Measurements from ENCODE around the gene NRXN3.

The NRXN3 gene

DNA sequence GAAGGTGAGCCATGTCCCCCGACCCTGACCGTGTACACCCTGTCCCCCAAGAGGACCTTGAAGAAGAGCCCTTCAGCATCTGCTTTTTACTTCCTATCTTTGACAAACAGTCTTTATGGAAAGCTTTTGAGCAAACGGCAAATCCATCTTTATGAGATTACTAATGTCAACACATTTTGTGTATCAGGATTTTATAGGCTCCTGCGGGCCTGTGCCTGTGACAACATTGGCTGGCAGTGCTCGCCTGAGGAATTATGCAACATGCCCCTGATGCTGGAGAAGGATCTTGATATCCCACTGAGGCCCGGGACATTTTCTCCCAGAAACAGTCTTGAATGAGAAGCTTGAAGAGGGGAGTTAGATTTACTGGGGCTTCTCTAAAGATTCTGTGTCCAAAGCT, 416.5 kb downstream of the NRXN3 start:
- no peak for DNase-seq (ENCODE audit: low read depth)

DNA sequence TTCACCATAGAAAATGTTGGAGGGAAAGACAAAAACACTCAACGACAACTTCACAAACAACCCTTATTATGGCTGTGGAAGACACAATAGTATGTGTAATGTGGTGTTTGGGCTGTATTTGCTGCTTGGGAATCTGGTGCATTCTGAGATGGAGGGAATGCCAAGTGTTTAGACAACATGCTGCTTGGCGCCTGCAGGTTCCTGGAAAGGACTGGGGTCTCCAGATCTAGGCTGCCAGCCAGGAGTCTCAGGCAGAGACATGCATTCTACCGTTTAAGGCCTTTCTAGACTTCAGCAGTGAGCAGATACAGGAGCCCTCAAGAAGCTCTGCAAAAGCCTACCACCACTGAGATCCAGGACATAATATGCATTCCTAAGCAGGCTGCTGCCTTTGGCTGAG, 418.7 kb downstream of the NRXN3 start:
- DNase-seq (ENCODE audit: low read depth): no peak

DNA sequence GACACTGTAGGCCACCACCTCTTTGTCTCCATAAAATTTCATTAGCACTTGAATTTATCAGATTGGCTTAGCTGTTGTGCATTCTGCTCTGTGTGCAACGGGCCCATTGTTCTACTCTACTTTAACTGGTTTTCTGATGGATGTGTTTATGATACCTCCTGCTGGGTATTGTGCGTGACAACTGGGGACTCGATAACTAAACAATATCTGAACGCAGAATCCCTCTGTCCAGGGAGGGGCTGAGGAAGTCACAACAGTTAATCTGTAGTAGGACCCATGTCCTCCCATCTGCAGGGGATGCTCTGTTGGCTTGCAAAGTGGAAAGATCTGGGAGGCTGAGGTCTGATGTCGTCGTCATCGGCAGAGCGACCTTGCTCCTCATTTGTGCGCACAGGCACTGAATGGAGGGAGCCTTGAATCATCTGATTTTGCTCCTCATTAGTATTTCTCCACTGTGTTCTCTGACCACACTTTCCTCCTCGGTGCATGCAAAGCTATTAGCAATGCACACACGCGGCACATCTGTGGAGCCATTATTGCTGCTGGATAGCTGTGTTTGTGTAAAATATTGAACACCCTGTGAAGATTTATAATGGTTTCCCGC, 422.5 kb downstream of the NRXN3 start:
- DNase-seq (ENCODE audit: low read depth): no peak

DNA sequence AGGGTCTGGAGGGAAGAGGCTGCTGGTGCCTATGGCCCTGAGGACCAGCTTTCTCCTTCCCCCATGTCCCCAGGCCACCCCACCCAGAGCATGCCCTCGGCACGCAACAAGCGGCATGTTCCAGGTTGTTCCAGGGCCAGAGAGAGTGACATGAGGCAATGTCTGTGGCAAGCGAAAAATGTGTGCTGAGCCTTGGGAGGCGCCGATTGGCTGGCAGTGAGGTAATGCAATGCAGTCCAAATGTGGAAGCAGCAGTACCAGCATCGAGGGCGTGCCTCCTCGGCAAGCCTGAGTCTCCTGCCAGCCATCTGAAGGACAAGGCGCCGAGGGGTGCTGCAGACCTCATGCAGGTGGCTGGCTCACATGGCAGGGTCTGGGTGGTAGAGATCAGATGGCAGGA, 423.8 kb downstream of the NRXN3 start:
- DNase-seq (ENCODE audit: low read depth): no peak

DNA sequence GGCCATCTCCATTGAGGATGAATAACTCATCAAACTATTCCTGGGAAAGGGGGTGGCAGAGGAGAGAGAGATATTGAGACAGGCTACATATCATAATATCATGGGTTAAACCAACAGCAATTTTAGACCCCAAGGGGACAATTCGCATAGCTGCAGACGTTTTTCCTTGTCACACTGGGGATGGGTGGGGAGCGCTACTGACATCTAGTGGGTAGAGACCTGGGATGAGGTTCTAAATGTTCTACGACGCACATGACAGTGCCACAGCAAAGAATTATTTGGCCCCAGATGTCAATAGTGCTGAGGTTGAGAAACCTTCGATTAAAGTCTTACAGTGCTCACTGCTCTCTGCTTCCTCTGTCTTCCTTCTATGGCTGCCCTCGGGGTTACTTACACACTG, 425.6 kb downstream of the NRXN3 start:
- no peak for DNase-seq (ENCODE audit: low read depth)

DNA sequence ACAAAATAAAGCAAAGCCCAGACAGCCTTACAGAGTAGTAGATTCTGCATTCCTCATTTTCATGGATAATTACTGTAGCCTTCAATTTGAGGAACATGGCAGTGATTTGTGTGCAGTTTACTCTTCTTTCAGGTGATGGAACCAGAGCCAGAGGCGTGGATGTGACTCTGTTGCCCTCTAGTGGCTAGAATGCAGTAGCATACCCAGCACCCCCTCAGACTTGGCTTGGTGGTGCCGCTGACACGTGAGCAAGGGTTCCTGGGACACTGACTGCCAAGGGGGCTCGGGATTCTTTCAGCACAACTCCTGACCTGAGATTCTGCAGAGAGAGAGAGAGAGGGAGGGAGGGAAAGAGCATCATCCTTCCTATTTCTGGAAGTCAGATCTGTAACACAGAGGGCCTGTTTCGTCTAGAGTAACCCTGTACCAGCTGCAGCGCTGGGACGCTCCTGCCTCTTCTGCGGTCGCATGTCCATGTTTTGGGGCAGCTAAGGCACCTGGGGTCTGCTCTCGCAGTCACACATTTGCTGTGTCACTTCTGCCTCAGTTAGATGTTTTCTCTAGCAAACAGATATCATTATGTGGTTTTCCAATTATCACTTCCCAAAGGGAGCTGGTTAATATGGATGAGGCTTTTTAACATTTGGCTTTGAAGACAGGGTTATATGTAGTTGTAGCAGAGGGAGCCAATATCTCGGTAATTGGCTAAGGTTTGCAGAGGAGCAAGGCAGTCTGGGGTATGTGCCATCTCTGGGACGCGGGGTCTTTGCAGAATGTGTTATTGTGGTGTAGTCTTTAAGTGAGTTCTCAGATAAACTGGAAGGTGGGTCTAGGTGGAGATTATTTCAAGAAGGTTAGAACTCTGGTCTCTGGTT, 428.1 kb downstream of the NRXN3 start:
- DNase-seq (ENCODE audit: low read depth): no peak

DNA sequence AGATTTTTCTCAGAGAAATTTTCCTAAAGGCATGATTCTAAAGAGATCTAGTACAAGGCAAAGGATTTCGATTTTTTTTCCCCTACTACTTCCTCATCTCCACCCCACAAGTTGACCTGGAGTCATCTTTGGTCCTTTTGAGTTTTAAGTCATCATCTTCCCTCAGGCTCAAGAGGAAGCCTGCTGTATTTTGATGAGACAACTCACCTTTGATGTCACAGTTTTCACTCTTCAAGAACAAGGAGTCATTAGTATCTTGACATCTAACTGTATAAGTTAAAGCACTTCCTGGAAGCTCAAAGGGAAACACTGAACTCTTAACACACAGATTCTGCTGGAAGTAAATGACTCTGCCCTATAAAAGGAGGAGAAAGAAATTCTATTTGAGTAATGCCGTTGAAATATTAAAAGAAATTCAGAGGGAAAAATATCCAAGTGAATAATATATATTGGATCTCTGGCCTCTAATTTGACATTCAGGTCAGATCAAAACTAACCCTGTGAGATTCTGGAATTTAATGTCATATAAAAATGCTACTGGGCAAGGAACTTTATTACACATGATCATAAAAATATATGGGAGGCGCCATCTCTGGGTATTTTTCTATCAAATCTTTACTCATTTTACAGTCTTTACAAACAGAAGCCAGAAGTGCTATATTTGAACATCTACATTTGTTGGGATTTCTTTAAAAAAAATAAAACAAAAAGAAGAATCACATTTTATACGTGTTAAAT, 435.0 kb downstream of the NRXN3 start:
- no peak for DNase-seq (ENCODE audit: low read depth)

DNA sequence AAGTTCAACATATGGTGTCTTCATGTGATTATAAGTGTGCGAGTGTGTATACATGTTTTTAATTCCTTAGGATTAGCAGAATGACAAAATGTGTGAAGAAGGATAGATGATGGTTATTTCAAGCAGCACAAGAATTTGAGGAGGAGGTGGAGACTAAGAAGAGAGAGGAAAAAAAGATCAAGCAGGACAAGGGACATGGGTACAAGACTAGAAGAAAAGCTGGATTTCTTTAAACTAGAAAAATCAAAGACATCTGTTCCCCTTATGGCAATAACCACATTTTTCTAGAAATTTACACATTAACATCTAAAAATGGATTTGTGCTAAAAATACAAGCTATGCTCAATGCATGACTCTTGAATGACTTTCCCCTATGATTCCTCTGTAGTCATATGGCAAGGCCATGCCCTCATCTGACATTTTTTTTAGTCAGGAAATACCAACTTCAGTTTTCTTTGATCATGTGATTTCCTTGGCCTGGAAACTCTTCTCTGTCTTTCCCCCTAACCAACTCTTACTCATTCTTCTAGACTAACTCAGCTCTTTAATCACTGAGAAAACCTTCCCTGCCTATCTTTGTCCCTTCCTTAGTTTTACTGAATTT, 435.8 kb downstream of the NRXN3 start:
- peak; percentile 90 for DNase-seq (ENCODE audit: low read depth)

DNA sequence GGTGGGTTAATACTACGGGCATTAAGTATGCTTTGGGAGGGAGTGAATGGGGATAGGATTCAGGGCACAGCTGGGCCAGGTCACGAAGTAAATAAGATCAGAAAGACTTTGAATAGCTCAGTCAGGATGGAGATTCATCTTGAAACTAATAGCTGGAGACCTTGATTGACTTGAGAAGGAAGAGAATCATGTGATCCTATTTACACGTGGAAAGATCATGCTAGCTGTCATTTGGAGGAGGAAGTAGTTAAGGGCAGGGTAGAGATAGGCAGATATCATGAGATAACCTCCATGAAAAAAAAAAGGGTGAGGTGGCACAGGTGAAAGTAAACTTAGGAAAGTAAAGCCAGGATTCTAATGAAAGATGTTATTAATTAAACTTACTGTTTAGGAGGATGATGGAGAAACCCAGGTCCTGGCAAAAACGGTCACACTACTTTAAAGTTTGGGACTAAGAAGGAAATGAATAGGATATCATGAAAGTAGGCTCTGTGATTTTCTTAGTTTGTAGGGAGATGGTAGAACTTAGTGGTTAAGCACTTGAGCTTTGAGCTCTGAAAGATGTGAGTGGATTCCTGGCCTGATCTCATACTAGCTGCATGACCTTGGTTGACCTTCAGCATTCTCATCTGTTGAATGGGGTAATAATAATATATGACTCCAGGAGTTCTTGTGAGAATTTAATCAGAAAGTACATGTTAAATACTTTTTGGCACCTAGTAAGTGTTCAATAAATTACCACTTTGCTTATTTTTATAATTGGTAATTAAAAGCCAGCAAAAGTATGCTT, 439.0 kb downstream of the NRXN3 start:
- no peak for DNase-seq (ENCODE audit: low read depth)

DNA sequence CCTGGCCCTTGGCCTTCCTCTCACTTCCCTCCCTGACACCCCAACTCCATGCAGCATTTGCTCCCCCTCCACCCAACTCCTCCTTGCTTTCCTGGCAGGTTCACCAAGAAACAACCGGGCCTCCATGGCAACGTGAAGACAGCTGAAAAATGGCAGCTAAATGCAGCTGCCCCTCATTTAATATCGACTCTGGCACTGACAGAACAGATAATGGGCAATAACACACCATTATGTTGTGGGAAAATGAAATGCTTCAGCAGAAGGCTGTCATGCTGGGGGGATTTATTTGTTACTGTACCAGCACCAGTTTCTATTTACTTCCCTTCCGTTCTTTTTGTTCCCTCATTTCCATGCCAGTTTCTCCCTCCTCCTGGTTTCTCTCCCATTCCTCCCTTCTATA, 440.8 kb downstream of the NRXN3 start:
- no peak for DNase-seq (ENCODE audit: low read depth)

DNA sequence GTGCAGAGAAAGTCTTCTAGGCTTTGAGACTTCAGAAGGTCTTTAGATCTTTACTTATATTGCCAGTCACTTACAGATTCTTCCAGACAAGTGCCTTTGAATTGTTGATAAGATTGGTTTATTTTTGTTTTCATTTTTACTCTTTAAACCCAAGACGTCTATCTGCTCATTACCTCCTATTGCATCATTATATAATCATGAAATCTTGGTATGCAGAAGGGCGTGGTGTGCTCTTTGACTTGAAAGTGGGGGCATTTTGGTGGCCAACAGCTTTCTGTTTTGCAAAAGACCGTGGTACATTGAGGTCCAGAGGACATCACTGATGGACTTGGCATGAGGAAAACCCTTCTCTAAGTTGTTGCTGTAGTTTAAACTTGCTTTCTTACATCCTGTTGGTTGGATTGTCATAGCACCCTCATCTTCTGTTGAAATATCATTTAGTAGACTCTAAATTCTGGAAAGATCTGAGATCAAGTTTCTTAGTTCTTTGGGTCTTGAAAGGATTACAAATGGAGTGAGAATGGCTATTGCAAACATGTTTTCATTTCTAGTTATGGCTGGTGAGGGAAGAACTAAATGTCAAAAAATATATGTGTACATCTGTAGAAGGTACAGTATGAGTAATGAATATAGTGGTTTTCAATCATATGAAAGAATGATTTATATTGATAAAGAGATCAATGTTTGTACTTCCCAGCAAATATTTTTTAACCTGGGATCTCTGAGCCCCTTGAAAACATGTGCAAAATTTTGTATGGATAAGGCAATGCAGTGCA, 441.8 kb downstream of the NRXN3 start:
- no peak for DNase-seq (ENCODE audit: low read depth)

DNA sequence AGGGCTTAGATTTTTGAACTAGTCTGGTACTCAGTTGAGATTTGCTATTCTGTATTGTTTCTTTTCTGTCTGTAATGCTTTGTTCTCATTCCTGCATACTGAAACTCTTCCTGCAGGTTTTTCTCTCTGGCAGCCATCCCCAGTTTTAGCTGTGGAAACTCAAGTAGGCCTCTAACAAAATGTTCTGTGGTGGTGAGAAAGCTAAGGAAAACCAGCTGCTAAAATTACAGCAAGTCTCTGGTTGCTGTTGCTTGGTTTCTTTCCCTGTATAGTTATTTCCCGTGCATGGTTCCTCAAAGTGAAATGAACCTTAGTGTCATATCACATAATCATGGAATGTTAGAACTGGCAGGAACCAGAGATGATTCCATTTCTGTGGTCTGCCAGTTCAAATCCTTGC, 442.5 kb downstream of the NRXN3 start:
- DNase-seq (ENCODE audit: low read depth): no peak

DNA sequence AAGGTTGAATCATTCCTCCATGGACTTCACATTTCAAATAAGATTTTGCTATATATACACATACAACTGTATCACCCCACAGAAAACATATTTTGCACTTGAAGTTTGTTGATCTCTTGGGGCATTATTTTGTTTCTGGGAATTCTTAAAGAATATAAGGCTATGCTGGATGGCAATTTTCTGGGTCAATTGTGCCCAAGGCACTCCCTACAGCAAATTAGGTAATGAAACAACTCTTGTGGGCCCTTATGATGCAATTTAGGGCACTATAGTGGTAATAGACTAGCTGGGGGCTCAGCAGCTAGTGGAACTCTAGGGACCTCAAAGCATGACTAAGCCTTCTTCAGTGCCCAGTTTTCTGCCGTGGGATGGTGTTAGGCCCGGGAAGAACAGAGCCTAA, 444.4 kb downstream of the NRXN3 start:
- no peak for DNase-seq (ENCODE audit: low read depth)

DNA sequence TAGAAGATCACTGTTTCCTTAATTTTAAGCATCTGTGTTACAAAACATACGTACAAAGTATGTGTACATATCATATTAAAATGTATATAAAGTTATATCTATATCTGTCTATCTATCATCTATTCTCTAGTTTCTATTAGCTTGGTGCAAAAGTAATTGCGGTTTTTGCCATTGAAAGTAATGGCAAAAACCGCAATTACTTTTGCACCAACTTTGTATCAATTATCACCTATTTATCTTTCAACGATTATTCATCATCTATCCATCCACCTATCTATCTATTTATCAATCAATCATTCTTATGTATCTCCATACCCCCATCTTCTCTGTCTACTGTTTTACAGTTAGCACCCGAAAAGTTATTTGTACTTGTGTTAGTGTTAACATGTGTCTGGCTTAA, 447.6 kb downstream of the NRXN3 start:
- no peak for DNase-seq (ENCODE audit: low read depth)

DNA sequence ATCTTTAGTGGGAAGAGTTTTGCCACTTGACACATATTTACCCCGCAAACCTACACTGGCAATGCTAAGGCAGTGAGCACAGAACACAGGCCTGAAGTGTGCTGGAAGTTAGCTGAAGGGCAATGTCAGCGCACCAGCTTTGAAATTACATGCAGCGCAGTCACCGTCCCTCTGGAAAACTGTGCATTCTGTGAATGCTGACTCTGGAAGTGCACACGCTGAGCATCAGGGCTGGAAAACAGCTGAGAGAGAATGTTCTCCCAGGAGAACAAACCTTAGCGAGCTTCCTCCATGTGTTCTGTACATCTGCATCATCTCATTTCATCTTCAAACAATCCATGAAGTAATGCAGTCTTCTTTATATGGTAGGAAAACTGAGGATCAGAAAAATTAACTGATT, 448.2 kb downstream of the NRXN3 start:
- DNase-seq (ENCODE audit: low read depth): no peak

DNA sequence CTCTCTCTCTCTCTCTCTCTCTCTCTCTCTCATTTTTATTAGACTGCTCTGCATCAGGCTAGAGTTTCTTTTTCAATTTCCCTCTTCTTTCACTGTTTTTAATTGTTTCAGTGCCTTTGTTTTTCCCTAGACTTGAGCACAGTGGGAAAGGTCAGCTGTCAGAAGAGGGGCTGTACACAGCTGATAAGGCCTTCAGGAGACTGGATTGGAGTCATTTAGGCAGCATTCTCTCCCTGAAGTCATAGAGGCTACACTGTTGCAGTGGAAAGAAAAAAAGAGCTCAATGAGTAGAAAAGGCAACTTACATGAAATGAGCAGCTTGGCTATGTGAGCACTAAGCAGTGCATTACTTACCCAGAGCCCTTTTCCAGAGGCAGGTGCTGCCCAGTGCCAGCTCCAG, 456.9 kb downstream of the NRXN3 start:
- DNase-seq (ENCODE audit: low read depth): no peak

DNA sequence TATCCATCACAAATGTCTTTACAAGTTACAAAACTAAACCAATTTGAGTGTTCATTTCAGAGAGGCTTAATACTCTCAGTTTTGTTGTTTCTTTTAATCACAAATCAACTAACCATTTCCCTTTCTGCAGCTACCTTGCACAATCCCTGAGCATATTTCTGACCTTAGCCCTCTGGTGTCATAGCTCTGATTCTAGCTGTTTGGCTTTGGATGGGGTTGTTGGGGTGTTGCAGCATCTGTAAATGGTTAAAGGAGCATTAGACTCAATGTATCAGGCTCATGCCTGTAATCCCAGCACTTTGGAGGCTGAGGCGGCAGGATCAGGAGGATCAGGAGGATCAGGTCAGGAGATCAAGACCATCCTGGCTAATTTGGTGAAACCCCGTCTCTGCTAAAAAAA, 461.4 kb downstream of the NRXN3 start:
- peak; percentile 3 for DNase-seq (ENCODE audit: low read depth)

DNA sequence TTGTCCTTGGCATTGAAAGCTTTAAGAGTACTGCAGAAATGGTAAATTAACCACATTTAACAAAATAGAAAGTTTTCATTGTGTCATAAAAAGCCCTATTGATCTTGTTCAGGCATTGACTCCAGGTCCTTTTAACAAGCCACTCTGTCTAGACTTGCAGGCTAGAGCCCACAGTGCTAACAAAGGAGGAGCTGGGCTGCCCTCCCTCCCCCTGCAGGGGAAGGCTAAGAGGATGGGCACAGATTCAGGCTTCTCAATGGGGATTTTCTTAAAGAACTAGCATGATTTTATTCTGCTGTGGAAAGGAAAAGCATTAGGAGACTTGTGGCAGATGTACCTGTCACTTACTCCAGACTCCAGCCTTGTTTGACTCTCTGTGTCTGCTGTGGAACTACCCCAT, 463.6 kb downstream of the NRXN3 start:
- no peak for DNase-seq (ENCODE audit: low read depth)

DNA sequence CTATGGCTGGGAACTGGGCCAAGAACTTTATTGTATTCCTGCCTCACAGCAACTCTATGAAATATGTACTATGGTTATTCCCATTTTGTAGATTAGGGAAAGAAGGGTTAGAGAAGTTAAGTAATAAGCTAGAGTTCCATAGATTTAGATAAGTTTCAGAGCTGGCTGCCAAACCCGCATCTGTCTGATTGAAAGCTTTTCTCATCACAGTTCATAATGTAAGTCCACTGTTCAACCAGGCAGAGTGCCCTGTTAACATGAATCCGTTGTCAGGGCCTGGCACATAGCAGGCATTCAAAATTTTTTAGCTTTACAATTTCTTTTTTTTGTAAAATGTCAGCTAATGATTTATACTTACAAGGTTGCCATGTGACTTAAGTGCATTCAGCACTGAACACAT, 467.3 kb downstream of the NRXN3 start:
- no peak for DNase-seq (ENCODE audit: low read depth)

DNA sequence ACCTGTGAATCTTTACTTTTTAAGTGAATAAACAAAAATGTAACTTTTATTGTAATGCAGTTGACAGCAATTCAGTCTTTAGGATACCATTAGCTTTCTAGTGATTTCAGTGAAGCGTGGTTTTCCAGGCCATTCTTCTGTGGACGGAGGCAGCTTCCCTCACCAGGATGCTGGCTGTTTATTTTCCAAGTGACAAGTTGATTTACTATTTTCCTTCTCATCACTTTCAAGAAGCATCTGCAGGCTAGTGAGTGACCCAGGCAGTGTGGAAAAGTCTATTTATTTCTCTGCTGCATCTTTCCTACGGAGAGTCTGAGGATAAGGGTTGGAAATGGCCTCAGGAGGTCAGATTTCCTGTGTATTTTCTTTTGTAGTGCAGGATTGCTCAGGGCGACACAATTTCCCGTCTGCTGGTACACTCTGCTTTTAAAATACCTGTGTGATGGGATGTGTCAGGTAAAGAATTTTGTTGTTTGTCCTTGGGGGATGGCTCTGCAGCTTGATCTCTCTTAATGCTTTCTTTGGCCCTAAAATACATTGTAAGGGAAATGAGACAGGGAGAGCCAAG, 467.8 kb downstream of the NRXN3 start:
- no peak for DNase-seq (ENCODE audit: low read depth)

DNA sequence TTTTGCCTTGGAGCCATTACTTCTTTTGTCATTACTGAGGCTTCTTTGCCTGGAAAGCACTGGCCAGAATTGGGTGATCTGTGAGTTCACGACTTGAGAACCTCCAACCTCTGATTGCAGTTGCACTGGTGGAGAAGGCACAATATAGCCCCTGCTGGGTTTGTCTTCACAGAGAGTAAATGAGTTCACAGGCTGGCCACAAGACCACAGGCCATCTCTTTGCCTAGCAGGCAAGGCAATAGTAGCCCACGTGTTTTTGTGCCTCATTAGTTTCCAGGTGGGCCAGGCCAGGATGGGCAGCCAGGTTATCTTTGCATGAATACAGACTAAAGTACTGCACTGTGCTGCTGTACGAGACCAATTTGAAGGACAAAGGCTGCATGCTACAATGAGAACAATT, 468.8 kb downstream of the NRXN3 start:
- DNase-seq (ENCODE audit: low read depth): no peak
